ENCODE results near the gene PODN. TPM values are rescaled to one million over a fixed set of nuclear protein-coding genes. Genes with fewer than 3 reads are reported as not detected.

Gene PODN
- total RNA-seq, 2 experiments from 2014 or later, result not detected

DNA sequence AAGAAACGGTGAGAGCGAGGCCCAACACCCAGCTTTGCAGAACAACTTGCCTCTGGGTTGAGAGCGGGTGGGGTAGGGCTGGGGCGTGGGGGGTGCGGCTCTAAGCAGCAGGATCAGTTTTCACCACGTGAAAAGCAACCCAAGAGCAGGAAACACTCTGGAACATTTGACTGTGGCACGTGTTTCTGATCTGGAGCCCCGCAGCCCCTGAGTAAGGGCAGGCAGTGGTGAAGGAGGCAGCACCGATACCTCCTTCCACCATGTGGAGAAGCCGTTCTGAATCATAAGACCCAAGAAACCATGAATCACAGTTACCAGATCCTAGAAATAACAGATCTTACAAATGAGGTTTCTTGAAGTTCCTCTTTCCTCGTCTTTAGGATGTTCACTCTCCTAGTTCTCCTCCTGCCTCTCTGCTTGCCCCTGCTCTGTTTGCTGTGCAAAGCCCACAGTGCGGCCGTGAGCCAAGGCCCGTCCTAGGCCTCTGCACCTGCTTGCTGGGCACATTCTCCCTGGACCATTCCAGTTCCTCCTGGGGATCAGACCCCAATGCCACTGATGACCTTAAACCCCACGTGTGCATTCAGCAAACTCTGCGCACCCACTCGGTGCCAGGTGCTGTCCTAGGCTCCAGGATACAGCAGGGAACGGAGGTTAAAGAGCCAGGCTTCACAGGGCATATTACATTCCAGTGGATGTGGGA, 48.5 kb downstream of the PODN start:
- POLR2A ChIA-PET, result no interaction called here
- CTCF ChIA-PET, result interaction anchor here (0.6 kb wide), 1 partner anchor 654 kb away, joined by 4 read pairs; no protein-coding TSS in a partner anchor

DNA sequence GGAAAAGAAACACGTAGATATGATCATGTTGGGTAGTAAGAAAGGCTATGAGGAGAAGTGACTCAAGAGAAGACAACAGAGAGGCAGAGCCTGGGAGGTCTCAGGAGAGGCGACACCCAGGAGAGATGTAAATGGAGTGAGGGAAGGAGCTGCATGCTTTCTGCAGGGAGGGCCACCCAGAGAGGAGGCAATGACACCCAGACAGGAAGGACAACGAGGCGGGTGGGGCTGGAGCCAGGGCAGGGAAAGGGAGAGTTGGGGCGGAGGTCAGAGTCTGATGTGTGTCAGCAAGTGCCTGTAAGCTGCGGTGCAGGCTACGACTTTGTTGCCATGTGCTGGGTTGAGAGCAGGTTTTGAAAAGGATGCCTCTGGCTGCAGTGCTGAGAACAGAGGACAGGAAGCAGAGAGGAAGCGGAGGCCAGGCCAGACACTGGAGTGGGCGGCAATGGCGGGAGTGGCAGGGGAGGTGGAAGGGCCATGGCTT, 49.1 kb downstream of the PODN start:
- ChIA-PET CTCF (interaction anchor here (0.6 kb wide), 1 partner anchor 655 kb away, joined by 4 read pairs; no protein-coding TSS in a partner anchor), POLR2A (no interaction called here)

DNA sequence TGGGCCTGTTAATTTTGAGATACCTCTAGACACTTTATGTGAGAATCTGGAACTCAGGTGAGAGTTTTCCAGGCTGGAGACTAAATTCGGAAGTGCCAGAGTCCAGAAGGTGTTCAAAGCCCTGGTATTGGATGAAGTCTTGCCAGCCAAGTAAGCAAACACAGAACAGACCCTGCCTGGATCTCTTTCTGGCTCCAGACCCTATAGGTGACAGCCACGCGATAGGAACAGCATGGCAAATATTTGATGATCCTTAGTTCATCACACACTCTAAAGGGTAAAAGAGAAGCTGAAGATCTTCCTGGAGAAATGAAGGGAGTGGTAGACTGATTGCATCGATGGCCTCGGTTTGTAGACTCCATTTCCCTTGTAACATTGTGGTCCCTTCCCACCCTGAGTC, 49.7 kb downstream of the PODN start:
- CTCF ChIA-PET, result no interaction called here
- POLR2A ChIA-PET, result no interaction called here

DNA sequence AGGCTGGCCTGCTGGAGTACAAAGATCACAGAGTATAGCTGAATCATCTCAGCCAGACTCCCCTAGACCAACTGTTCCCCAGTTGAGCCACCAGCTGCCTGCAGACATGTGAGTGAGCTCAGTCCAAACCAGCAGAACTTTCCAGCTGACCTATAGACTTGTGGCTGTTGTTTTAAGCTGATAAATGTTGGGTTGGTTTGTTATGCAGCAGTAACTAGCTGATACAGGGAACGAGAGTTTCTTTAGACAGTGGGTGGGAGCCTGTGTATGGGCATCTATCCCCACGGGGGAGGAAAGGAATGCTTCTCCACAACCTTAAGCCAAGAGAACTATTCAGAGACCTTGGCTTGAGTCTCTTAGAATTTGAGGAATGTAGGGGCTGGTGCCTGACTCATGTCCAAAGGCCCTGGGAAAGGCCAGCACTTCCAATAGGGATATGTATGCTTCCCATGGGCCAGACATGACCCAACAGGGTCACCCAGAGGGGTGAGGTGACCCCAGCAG, 50.3 kb downstream of the PODN start:
- ChIA-PET POLR2A (no interaction called here), CTCF (no interaction called here)

DNA sequence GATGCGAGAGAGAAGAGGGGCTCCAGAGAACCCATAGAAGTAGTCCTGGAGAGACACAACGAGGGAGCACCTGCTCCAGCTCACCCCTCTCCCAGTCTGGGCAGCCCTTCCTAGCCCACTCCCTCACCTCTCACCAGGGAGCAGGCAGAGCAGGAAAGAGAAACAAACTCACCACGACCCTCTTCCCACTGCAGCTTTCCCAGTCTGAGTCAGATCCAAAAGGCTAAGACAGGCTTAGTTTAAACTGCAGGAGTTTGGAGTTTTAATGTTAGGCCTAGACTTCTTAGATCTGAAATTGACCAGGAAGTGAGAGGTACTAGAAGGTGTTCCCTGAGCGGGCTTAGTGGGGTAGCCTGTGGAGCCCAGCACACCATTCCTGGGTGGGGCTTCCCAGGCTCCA, 50.8 kb downstream of the PODN start:
- CTCF ChIA-PET, result no interaction called here
- POLR2A ChIA-PET, result no interaction called here

DNA sequence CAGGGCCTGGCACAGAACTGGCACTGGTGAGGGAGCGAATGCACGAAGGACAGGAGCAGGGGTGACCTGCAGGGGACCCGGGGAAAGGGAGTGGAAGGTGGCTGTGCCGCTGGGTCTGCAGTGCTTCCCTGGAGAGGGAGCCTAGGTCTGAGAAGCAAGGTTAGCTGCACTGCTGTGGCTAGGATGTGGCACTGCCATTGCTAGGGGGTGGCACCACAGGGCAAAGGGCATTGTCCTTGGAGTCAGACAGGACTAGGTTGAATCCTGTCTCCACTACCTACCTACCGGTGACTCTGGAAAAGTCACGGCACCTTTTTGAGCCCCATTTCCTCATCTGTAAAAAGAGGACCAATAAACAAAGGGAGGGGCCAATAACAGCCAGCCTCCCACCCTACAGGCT, 52.1 kb downstream of the PODN start:
- CTCF ChIA-PET, result no interaction called here
- POLR2A ChIA-PET, result no interaction called here

DNA sequence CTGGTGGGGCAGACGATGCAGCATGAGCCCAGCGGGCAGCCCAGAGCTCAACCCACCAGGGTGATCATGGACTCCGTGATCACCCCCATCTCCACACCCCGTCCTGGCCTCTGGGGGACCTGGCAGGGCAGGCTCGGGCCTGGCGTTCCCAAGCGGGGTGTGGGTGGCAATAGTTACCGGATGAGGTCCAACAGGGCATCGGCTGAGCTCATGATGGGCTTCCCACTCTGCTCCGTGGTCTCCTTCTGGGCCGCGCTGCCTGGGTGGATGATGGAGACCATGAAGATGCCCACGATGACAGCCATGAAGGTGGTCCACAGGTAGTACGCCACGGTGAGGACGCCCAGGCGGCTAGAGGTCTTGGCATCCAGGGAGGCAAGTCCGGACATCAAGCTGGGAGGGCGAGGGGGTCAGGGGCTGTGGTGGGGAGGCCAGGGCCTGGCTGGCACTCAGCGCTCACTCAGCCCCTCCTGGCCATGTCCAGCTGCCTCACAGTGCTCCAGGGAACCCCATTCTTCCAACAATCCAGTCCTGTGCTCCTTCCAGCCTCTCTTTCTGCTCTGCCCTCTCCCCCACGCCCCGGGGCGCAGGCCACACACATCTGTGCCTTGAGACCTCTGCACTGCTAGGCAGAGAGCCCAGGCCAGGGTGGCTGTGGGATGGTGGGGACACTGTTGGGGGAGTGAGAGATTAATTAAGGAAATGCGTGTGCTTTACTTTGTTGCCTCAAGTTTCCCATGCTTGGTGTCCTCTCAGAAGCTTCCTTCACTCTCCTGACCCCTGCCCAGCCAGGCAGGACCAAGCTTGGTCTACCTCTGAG, 52.8 kb downstream of the PODN start:
- CTCF ChIA-PET, result no interaction called here

DNA sequence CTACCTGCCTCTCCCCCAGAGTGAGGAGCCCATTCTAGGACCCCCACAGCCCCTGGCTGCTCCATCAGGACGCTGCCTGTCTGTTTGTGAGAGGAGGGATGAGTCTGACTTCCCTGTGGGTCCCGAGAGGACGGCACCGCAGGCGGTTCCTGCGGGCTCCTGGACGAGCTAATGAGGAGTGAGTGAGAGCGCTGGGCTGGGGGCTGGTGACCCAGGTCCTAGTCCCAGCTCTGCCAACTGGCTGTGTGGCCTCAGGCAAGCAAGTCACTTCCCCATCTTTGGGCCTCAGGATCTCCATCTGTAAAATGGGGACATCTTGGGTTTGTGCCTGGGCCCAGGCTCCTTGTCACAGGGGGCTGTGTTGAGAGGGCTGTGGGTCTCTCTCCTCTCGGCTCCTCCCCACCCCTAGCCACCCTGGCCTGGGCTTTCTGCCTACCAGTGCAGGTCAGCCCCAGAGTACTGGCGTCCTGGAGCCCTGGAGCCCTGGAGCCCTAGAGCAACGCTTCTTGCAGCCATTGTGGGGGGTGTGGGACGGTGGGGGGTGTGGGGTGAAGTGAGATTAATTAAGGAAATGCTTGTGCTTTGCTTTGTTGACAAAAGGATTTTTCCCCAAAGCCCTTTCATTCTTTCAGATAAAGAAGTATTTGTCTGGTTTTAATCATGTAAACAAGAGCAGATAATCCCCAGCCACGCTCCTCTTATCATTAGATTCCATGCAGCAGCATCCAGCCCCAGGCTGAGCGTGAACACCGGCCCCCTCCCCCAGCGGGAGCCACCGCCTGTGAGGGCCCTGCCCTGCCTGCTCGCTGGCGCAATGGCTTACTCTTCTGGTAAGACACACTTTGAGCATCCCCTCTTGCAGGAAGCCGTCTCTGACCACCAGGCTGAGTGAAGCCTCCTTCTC, 53.6 kb downstream of the PODN start:
- ChIA-PET POLR2A (no interaction called here), CTCF (no interaction called here)

More for the DNA sequence above, 52.8 kb downstream of the PODN start:
- POLR2A ChIA-PET, result no interaction called here

DNA sequence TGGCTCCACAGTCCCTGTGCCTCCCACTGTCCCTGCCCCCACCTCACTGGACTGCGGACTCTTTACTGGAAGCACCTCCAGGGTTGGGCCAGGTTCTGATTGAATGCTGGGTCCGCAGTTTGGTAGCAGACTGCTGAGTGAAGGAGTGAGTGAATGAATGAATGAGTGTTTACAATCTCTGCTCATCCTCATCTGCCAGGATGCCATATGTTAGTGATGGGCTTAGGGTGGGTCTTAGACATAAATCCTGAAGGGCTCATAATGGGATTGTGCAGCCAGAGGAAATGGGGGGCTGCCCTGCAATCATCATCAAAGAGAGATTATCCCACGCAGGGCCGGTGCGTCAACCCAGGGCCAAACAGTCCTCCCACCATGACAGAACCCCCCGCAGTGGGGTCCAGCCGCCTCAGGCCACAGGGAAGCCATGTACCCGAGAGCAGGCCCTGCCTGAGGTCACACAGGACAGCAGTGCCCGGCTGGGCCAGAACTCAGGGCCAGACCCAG, 54.3 kb downstream of the PODN start:
- CTCF ChIA-PET, result no interaction called here
- POLR2A ChIA-PET, result interaction anchor here (0.5 kb wide), 1 partner anchor 22 kb away, joined by 3 read pairs; no protein-coding TSS in a partner anchor

DNA sequence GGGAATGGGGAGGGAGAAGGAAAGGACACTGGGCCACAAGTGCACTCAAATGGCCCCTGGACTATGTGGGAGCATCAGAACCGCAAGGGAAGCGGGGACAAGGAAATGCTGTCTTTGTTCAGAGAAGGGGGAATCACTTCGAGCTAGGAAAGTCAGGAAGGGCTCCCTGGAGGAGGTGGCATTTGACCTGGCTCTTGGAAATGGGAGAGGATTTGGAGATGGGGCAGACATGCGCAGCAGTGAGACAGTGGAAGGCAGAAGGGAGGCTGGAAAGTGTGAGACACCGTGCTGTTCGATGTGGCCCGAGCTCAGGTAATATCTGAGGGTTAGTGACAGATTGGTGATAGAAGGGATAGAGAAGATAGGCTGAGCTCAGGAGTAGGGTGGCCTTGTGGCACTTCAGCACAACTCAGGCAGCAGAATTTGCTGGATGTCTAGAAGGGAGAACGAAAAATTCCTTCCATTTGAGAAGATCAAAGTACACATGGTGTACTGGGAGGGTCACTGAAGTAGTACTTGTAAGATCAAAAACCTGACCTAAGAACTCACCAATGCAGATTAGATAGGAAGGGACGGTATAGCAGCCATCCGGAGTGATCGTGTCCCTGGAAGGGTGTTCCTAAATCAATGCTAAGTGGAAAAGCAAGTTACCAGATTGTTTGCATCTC, 55.1 kb downstream of the PODN start:
- ChIA-PET POLR2A (interaction anchor here (0.5 kb wide), 1 partner anchor 21 kb away, joined by 3 read pairs; no protein-coding TSS in a partner anchor), CTCF (no interaction called here)

DNA sequence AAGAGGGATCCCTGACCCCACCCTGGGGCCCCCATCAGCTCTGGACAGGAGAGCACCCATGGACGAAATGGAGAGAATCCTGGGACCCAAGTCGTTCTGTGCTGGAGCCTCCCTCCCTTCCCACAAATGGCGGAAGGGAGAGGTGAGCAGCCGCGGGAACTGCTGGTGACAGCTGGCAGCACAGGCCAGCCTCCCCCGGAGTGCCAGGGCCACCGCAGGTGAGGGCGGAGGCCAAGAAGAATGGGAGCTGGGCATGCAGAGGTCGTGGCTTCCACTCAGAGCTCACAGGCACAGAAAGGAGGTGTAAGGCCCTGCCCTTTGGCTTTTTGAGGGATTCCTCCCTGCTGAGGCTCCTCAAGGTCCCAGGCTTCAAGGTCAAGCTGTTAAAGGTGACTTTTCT, 55.8 kb downstream of the PODN start:
- CTCF ChIA-PET, result no interaction called here

DNA sequence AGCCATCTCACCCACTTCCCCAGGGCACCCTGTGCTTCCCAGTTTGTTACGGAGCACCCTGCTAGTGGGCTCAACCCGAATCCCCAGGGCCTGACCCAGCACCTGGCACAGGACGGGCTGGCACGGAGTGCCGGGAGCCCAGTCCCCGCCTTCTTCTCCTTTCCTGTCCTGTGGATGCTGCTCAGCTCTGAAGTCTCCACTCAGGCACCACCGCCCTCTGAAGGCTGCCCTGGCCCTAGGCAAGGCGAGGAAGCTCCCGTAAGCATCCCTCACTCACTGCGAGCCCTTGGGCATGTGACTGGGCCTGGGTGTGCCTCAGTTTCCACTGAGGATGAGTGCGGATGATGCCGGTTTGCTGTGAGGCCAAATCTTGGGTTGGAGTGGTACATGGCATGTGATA, 58.6 kb downstream of the PODN start:
- CTCF ChIA-PET, result interaction anchor here (1.1 kb wide), 1 partner anchor 211 kb away, joined by 3 read pairs; no protein-coding TSS in a partner anchor
- POLR2A ChIA-PET, result no interaction called here

More for the DNA sequence above, 55.8 kb downstream of the PODN start:
- POLR2A ChIA-PET, result no interaction called here

DNA sequence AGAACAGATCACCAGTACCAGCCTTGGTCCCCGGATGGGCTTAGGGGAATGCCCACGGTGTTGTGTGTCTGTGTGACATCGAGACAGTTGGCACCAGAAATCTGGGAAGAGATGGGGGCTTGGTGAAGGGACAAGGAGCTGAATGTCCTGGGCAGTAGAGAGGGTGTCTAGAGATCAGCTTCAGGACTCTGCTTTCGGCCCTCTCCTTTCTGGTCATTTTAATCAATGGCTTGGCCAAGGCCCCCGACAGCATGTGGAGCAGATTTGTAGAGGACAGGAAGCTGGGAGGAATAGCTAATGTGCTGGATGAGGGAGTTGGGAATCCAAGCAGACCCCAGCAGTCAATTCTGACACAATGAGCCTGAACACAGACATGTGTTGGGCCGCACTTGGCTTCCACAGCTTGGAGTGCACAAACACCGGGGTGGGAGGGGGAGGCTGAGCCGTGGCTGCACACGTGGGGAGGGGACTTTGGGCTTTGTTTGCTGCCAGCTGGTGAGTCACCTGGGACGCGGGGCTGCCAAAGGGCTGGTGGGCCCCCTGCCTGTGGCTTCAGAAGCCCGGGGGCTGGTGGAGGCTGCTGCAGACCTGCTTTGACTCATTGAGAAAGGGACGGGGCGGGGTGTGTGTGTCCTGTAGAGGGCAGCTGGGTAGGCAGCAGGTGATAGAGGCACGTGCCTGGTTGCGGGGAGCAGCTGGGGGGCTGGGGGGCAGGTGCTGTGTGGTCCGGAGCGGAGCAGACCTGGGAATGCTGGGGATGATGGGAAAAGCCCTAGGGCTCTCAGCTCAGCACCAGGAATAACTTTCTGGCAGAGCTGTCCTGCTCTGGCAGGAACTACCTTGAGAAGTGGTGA, 59.5 kb downstream of the PODN start:
- ChIA-PET POLR2A (no interaction called here), CTCF (interaction anchor here (0.5 to 1.1 kb wide), 2 partner anchors 53 to 212 kb away, joined by 3 to 4 read pairs; no protein-coding TSS in a partner anchor)

DNA sequence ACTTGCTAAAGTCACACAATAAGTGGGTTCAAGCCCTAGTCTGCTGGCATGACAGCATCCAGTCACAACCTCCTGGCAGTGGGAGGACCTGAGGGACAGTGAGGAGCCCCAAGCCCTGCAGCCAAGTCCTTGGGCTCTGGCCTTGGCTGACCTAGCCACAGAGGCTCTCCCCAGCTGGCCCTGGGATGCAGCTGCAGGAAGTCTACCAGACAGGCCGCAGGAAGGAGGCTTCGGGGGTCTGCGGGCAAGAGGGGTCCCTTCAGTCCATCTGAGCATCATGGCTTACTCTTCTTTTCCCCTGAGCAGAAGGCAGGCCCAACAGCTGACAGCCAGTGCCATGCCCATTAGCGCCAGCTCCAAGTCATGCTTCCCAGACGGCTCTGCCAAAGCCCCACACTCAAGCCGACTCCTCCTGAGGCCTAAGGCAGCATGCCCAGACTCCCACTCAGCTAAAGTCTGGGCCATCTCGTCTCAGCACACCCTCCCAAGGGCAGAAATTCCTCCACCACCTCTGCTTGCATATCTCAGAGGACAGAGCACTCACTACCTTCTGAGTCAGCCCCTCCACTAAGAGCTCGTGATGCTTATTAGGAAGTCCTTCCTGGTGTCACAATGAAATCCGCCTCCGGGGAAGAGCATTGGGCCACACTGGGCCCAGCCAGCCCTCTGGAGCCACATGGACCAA, 60.3 kb downstream of the PODN start:
- POLR2A ChIA-PET, result no interaction called here
- CTCF ChIA-PET, result interaction anchor here (0.5 kb wide), 1 partner anchor 52 kb away, joined by 4 read pairs; no protein-coding TSS in a partner anchor

DNA sequence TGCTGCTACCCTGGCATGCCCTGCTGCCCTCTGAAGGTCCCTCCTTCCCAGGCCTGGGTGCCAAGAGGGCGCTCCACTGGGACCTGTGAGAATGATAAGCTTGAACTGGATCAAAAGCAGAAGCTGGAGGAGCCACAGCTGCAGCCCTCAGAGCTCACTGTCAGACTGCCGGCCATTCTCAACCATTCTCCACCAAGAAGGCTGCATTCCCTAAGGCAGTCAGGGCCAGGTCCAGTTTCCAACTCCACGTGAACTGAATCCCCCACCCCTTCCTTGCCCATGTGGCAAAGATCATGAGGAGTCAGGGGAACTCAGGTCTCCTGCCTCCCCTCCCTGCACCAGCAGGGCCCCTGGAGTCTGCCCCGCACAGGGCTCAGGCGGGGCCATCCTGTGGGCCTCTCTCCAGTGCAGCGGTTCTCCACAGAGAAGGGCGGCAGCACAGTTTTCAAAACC, 61.0 kb downstream of the PODN start:
- CTCF ChIA-PET, result no interaction called here
- POLR2A ChIA-PET, result no interaction called here

DNA sequence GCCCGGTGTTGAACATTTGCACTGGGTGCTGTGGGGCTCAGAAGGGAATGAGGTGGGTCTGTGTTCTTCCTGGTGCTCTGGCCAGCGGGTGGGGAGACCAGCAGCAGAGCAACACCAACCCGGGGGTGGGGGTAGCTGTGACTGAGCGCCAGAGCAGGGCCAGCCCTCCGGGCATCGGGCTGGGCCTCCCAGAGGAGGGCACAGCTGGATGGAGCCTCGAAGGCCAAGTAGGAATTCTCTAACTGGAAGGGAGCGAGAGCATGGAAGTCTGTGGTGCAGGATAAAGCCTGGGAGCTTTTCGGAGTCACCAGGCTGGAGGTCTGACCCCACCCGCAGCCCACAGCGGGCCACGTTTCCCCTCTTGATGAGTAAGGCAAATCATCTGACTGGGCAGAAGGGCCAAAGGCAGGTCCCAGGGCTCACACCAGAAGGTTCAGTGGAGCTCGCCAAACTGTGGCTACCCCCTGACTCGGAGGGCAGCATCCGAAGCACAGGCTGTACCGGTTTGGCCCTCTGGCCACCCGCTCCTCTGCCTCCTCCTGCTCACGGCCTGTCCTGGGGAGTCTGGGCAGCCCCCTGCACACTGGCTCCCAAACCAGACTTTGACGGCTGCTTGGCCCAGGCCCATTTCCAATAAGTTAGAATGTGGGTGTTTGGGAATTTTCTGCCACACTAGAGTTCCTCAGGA, 61.6 kb downstream of the PODN start:
- ChIA-PET CTCF (no interaction called here), POLR2A (no interaction called here)

DNA sequence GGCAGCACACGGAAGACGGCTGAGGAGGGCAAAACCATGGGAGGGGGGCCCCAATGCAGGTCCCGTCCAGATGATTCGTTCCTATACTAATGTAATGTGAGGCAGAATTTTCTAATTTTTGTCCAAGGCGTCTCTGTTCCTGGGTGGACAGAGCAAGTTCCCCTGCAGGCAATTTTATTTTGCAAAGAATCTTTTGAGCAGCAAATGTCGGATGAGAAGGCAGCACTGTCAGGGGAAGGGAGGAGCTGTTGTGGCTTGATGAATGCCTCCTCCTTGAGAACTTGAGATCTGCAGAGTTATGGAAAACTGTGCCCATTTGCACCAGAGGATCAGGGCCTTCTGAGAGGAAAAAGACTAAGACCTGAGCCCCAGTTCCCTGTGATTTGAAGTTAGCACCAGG, 63.1 kb downstream of the PODN start:
- POLR2A ChIA-PET, result no interaction called here

More for the DNA sequence above, 63.1 kb downstream of the PODN start:
- CTCF ChIA-PET, result no interaction called here

Measured in activated CD8-positive, alpha-beta memory T cell treated with anti-CD3 and anti-CD28 coated beads for 36 hours (primary cell).